HG02870 (cell line): Measurements from ENCODE around the gene PRKCH.

Experiments
- ATAC-seq: cut with Tn5 transposase; IDR thresholded peaks from one replicate; pipeline ENCODE4 v1.9.1; 2021; ENCODE audit warnings: mild to moderate bottlenecking, moderate library complexity; ENCODE audit not compliant: unreplicated experiment

PRKCH gene

DNA sequence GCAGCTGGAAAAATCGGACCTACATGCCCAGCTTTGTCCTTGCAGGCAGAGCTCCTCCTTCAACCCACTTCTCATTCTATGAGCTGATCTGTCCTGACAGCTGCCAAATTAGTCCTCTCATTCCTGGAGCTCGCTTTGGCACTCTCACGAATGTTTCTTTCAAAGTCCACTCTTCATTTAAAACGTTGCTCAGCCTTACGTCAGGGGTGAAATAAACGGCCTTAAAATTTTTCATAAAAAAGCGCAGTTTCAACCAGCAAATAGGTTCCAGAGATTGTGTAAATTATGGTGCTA, 253.1 kb downstream of the PRKCH start:
- no peak for ATAC-seq

DNA sequence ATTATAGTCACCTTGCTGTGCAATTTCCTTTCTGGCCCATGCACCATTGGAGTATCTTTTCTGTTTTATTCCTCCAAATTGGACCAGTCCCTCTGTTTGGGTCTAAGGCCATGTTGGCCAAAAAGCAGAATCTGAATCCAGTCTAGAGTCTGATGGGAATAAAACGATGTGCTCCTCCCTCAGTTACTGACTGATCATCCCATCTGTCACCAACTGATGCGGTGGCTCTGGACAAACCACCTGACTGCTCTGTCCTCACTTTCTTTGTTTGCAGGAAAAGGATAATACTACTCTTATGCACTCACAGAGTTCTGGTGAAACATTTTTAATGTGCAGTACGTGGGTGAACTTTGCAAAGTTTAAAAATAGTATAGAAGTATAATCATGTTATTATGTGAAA, 253.7 kb downstream of the PRKCH start:
- no peak for ATAC-seq

DNA sequence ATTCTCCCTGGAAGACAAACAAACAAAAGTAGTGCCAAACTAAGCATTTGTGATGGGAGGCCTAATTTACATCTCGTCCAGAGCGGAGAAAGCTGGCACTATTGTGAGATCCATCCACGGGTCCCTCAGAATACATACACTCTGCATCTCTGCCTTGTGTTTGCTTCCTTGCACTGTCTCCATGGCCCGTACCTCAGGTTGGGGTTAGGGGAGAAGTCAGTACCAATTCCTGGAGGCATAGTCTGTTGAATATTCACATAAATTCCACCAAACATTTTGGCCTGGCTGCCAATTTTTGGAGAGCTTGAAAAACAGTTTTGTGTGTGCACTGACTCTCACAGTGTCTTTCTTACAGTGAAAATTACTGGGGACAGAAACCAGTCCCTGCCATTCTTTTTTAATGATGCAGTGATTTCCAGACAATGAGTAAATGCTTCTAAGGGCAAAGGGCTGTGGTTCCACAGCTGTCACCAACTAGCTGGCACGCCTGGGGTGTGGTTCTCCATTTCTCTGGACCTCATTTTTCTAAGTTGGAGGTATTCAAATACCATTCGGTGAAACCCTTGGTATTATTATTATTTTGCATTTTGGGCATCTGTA, 254.3 kb downstream of the PRKCH start:
- no peak for ATAC-seq

DNA sequence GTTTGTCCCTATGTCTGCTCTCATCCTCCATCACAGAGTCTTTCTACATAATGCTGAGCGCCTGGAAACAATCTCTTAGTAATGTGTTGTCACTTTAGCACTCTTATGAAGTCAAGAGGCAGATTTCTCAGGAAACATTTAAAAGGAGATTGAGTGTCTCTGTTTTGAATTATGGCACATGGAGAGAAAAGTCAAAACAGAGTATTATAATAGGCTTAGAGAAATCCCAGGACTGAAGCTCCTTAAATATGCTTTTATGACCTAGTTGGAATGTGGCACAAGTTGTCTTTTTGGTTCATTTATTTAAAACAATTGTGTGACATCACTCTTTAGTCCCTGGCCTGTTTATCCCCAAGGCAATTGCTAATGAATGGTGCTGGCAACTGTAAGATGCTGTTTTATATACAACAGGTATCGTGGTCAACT, 256.1 kb downstream of the PRKCH start:
- ATAC-seq, result no peak

DNA sequence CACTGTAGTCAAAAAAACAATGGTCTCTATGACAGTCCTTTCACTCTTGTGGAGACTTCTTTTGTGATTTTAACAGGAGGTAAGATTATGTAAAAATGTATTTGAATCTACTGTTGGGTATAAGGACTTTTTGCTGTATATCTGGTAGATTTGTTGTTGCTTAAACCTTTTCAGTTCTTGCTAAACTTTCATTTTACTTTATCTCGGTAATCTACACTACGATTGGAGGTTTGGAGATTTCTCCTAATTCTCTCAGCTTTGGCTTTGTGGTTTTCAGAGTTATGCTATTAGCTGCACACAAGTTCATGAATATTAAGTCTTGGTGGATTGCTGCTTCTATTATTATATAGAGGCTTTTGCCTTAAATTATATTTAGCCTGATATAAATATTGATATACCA, 257.4 kb downstream of the PRKCH start:
- no peak for ATAC-seq

DNA sequence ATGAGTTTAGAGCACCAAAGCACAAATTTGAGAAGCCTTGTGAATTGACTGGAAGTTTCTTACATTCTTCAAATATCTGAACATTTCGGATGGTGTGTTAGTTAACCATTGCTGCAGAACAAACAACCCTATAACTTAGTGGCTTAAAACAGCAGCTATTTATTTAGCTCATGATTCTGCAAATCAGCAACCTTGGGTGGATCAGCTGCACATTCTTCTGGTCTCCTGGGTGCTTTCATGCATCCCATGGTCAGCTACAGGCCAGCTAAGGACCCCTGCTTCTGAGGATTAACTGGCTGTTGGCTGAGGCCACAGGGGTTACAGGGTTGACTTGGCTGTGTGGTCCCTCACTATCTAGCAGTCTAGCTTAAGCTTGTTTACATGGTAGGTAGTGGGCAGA, 260.0 kb downstream of the PRKCH start:
- no peak for ATAC-seq

DNA sequence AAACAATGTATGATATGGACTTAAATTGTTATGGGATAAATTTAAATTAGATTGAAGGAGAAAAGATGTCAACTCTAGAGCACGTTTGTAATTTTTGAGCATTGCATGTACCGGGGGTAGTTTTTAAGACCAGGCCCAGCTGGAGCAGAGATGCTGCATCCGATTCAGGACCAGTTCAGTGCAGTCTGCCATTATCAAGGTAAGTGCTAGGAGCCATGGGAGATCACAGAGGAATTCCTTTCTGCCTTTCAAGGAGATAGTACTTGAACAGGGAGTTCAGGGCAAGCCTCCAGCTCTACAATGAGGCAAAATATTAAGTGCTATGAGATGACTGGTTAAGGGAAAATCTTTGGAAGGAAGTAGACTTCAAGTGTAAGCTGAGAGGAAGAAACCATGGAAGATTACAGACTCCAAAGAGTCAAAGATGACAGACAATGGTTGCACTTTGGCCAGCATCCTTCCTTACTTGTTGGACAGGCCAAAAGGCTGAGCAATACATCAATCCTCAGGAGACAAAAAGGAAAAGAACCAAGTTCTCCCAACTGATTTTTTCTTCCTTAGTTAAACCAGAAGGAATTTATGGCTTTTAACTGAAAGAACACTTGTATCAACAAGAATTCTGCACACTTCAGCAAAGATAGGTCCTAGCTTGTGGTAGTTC, 260.7 kb downstream of the PRKCH start:
- ATAC-seq, result no peak

DNA sequence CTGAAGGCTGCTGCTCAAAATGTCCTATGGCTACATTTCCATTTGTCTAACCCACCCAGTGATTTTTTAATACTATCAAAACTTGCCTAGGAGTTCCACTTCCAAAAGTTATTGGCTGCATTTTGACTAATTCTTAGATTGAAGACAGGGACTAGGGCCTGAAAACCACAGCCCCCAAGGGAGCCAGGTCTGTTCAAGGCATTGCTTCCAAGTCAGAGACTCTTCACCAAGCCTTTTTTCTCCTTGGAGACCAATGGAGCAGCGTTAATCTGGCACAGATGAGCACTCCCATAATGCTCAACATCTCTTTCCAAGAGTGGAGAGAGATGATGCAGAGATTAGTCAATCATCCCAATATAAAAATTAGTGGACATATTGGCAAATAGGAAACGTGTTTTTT, 261.4 kb downstream of the PRKCH start:
- no peak for ATAC-seq

DNA sequence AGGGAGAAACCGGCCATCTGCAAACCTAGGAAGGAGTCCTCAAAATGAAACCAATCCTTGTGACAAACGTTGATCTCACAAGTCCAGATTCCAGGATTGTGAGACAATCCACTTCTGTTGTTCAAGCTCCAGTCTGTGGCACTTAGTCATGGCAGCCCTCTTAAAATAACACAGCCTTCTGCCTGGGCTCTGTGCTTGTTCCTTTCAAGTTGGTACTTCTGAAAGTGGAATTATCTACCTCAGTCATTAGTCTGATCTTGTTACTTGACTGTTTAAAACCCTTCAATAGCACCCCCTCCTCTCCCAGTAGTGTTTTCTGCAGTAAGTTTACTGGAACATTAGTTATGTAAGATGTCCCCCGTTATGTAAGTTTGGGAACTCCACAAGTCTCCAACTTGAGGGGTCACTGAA, 263.0 kb downstream of the PRKCH start:
- ATAC-seq, result no peak

DNA sequence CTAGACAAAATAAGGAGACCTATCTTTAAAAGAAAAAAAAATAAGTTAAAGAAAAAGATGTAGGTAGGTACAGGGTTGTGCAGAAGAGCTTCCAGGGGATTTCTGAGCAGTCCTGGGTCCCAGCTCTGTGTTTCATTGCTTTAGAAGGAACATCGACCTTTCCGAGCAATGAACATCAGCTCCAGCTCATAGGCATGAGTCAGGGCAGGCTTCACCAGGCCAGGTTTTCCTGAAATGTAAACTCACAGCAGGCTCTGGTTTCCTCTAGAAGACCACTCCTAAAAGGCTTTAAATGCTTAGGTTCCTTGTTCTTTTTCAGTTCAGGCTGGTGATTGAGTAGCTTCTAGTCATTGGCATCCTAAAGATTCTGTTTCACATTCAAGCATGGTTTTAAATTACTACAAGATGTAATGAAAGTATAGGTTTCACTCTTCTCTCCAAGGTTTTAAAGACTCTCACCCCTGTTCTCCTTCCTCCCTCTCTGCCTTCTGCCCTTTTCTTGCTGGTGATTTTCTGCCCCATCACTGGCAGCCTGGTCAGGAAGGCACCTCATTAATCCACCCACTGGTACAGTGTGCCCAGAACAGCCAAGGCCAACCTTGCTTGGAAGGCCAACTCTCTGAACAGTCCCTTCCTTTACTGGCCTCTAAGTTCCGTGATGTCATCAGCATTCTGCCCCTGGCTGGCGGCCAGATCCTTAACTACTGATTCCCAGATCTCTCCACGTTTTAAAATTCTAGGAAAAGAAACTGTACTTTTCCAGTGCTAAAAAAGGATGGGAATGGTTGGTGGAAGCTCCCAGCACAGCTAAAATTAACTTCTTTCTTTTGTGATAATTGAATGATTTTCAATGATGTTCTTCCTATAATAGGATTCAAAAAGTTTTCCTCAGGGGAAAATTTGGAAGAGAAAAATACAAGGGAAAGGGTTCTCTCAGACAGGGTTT, 264.5 kb downstream of the PRKCH start:
- ATAC-seq, result no peak

DNA sequence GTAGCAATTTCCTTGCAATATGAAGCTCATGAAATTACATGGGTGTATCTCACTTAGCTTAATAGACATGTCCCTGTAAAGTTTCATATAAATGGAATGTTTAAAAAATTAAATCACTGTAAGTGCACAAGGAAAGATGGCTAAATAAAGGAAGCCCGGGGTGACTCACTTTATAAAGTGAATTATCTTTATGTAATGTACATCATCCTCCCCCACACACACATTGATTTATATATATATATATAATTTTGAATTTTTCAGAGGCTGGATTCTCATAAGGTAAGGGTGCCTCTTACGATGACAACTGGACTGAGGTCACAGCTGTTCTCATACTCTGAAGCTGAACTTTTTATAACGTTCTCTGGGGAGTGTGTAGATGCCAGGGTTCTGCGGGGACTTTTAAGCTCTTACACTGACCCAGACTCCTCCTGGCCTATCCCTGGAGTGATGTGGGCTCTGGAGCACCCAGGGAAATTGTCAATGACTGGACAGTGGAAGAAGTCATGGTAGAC, 265.2 kb downstream of the PRKCH start:
- no peak for ATAC-seq

DNA sequence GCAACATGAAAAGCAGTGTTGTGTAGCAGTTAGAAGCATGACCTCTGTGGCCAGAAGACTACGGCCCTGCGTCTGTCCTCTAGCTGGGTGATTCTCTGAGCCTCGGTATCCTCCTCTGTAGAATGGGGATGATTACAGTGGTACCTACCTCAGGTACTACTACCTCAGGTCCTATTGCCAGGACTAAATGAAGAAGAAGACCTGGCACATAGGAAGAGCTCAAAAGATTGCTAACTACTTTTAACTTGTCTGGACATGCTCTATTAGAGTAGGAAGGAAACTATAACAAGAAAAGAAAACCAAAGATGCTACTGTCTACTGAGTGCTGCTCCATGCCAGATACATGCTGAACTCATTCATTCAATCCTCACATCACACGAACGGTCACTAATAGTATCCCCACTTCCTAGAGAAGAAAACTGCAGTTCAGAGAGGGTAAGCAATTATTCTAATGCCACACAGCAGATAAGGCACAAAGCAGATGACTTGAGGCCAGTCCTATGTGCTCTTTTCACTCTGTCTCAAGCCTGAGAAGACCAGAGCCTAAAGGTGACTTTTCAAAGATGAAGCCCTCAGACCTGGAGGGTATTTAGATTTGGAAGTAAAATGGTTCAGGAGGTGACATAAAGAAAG, 265.8 kb downstream of the PRKCH start:
- ATAC-seq, result no peak

DNA sequence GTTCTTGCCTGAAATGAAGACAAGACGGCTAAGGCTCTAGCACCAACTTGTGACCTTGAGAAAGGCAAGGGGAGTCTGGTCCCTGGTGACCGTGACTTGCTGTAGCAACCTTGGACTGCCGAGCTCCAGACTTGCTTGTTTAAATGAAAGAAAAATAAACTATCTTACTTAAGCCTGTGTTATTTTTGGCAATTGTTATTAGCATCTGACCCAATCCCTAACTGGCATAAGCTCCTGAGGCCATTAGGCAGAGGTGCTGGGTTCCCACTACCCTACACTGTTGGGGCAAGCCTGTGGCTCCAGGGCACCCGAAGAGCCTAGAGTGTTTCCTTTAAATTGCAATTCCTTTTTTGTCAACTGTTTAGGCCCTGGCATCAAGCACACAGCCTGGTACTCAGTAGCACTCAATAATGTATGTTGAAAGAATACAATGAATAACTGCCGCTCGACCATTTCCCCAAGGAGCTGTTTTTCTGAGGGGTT, 267.1 kb downstream of the PRKCH start:
- no peak for ATAC-seq

DNA sequence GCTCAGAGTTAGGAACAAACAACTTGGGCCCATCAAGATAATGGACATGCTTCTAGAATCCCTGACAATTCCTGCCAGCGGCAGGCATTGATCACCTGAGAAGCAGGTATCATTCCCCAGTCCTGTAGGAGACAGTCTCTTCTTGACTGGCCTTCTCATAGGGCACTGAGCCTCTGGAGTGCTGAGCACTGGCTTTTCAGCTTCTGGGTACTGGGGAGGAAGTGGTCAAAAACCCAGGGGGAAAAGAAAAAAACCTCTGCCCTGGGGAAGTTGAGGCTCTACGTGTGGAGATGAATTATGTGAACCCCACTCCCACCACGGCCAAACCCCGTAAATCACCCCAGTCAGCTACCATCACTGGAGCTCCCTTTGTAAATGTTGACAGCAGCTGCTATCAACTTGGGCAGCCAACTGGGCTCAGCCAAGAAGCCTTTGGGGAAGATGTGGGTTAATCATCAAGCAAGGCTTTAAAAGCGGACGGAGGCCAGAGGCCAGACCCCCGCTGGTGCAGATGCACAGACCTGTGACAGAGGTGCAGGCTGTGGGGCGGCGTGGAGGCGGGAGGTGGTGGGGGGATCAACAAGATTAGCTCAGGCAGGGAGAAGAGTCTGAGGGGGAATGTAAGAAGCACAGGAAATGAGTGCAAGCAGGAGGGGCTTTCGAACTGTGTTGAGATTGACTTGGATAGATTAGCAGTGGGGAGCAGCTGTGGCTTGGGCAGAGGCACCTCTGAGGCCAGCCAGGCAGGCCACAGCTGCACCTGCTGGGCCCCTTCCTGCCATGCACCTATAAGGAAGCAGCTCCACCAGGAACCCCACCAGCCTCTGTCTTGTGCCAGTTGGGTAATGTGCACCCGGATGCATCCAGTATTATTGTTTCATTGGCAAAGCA, 268.6 kb downstream of the PRKCH start:
- ATAC-seq, result no peak

DNA sequence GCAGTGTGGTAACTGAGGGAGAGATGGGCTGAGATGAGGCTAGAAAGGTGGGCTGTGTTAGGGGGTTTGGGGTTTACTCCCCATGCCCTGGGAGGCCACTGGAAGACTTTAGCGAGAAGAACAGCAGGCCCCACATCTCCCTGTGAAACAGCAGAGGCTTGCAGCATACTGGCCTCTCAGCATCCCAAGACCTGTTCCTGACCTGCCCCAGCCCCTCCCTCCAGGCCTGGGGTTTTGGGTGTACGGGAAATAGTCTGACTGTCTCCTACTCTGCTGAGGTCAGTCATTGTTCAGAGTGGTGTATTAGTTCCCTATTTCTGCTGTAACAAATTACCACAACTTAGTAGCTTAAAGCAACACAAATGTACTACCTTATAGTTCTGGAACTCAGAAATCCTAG, 270.5 kb downstream of the PRKCH start:
- ATAC-seq, result no peak

DNA sequence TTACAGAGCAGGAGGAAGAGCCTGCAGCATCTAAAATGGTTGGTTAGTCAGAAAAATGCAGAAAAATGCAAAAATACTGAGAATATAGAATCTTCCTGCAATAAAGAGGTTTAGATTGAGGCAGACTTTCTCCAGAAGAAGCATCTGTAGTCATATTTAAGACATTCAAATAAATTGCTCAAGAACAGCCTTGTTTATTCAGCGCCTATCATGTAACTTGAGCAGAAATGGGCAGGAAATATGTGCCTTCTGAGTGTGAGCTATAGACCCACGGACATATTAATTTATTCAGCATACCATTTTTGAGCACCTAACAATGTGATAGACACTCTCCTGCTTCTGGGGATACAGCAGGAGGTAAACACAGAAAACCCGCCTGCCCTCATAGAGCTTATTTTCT, 272.0 kb downstream of the PRKCH start:
- ATAC-seq, result no peak

DNA sequence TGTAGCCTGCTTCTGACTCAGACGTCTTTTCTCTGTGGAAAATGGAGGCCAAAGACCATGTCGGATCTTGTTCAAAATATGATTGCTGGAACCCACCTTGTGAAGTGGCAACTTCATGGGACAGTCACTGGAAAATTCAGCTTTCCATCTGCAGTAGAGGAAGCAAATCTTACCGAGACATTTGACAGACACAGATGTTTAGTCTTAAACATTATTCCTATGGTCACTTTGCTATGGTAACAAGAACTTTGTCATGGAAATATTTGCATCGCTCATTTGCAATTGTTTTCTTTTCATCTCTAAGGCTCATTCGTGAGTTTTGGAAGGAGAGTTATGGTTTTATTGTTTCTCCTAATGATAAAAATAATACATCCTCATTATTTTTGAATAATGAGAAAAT, 275.6 kb downstream of the PRKCH start:
- ATAC-seq, result no peak

DNA sequence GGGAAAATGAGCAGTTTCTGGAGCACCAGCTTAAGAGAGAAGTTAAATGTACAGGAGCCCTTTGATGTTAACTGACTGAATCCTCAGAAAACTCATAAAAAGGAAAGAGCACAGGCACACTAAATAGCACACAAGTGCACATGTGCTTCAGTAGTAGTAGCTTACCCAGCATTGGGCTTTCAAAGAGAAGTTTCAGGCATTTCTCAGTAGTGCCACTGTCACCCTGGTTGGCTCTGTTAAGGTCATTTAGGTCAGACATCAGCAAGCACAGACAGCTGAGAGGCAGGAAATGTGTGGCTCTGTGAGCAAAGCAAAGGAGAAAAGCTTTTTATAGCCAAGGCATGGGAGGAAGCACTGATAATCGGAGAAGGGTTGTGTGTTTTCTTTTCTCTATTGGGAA, 277.6 kb downstream of the PRKCH start:
- no peak for ATAC-seq

DNA sequence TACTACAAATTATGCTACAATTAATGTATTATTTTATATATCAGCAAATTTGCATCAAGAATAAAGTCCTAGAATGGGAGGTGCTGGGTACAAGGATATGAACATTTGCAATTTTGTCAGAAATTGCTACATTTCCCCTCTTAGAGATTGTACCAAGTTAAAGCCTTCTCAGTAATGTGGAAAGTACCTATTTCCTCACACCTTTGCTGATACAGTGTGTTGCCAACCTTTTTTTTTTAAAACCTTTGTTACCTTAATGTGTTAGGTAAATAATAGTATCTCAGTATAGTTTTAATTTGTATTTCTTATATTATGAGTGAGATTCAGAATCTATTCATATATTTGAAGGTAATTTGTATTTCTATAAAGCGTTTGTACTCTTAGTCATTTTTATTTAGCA, 278.6 kb downstream of the PRKCH start:
- ATAC-seq, result no peak
